Activated CD8-positive, alpha-beta memory T cell treated with anti-CD3 and anti-CD28 coated beads, Interleukin-2, amount 10 ng/mL, durations not matched to agents 7 days and 5 days (primary cell): ENCODE measurements around the gene LRRN4CL. TPM values are rescaled to one million over a fixed set of nuclear protein-coding genes. Genes with fewer than 3 reads are reported as not detected.
"Not testable (repeated sequence)": the region's sequence is repeated elsewhere in the genome, so short reads cannot be mapped to it uniquely, and the experiment has no call there.

ENCODE experiments used
- ATAC-seq: fragments of 150-1000 bp; cut with Tn5 transposase; one replicate; pipeline ENCODE4 v1.10.0; 2021; ENCODE audit warnings: moderate library complexity
- CTCF ChIA-PET: fragments of 350-600 bp; sonication (Branson Sonifier 250); formaldehyde crosslinking; loops from one replicate; lab custom pipeline; 2021; ENCODE audit warnings: antibody characterized with exemption; lab: Charles Lee
- DNase-seq: peaks from one replicate; pipeline ENCODE4 v3.0.0-alpha.2; 2020
- H3K27ac Mint-ChIP-seq: one replicate; pipeline ENCODE4 v1.8.0; 2021; ENCODE audit warnings: mild to moderate bottlenecking, mixed read lengths
- H3K27me3 Mint-ChIP-seq: one replicate; pipeline ENCODE4 v1.8.0; 2021; ENCODE audit warnings: mixed read lengths
- H3K36me3 Mint-ChIP-seq: one replicate; pipeline ENCODE4 v1.8.0; 2021; ENCODE audit warnings: mild to moderate bottlenecking, mixed read lengths
- H3K4me1 Mint-ChIP-seq: one replicate; pipeline ENCODE4 v1.8.0; 2021; ENCODE audit warnings: mixed read lengths
- H3K4me3 Mint-ChIP-seq: one replicate; pipeline ENCODE4 v1.8.0; 2021; ENCODE audit warnings: mild to moderate bottlenecking, moderate library complexity, mixed read lengths
- H3K9me3 Mint-ChIP-seq: one replicate; pipeline ENCODE4 v1.8.0; 2022; ENCODE audit warnings: low read depth, mixed read lengths
- total RNA-seq, 2 experiments: library from RNA; stranded (reverse); gene quantifications; one replicate each; pipeline ENCODE4 v1.2.3, GENCODE V29; 2021

Gene LRRN4CL
- total RNA-seq, 2 experiments from 2014 or later = 0.14 to 0.15 TPM

- H3K4me1 Mint-ChIP-seq = peaks cover 62% of the 10 kb centered on the region
- peaks cover 22% of the 10 kb centered on the region for H3K36me3 Mint-ChIP-seq
- H3K4me3 Mint-ChIP-seq = peak overlapping the region; percentile 94
- H3K27ac Mint-ChIP-seq = peak overlapping the region; percentile 99
- no peak for ATAC-seq
- peak; percentile 43 for DNase-seq
- H3K27me3 Mint-ChIP-seq = no peaks in the 10 kb centered on the region
- no peaks in the 10 kb centered on the region for H3K9me3 Mint-ChIP-seq
- CTCF ChIA-PET = interaction anchor here (1.0 to 1.7 kb wide), 9 partner anchors 14 to 284 kb away, joined by 3 to 10 read pairs (median 3); partner anchors contain the start of genes EML3, MTA2, TMEM179B and TUT1
Observed at GRCh38 chr11:62708392-62708791, 19.1 kb upstream of the LRRN4CL start.

GRCh38 chr11:62707277-62707861, 18.0 kb upstream of the LRRN4CL start, which contains the start of the genes BSCL2 and GNG3:
BSCL2 (minus strand) TSS chr11:62707424; CDS start chr11:62707195, 229 bp downstream.
GNG3 (plus strand) TSS chr11:62707676; CDS start chr11:62708296, 620 bp downstream.
- CTCF ChIA-PET = interaction anchor here (0.9 to 1.8 kb wide), 8 partner anchors 8 to 95 kb away, joined by 3 to 10 read pairs (median 3); partner anchors contain the start of genes EML3, TMEM179B and ZBTB3
- Mint-ChIP-seq H3K4me3 (peak within 1 kb of the TSS; percentile 94), H3K27ac (peak within 1 kb of the TSS; percentile 99), H3K9me3 (no peaks in the 10 kb centered on the region), H3K36me3 (peaks cover 18% of the 10 kb centered on the region), H3K4me1 (peaks cover 55% of the 10 kb centered on the region), H3K27me3 (no peaks in the 10 kb centered on the region)
- no peak for ATAC-seq
- DNase-seq = peak; percentile 44

- Mint-ChIP-seq H3K4me3 (peak overlapping the region; percentile 88), H3K36me3 (peaks cover 18% of the 10 kb centered on the region), H3K27ac (peak overlapping the region; percentile 73), H3K27me3 (no peaks in the 10 kb centered on the region), H3K9me3 (no peaks in the 10 kb centered on the region), H3K4me1 (peaks cover 54% of the 10 kb centered on the region)
- DNase-seq = no peak
- CTCF ChIA-PET = interaction anchor here (0.9 to 6.2 kb wide), 9 partner anchors 9 to 95 kb away, joined by 3 to 44 read pairs (median 4); partner anchors contain the start of genes LRRN4CL, TMEM179B and ZBTB3
- ATAC-seq = no peak
Observed at GRCh38 chr11:62706850-62707247, 17.5 kb upstream of the LRRN4CL start.

- DNase-seq (peak; percentile 96), ATAC-seq (peak; percentile 76)
- H3K4me3 Mint-ChIP-seq = peak overlapping the region; percentile 88
- no peaks in the 10 kb centered on the region for H3K27me3 Mint-ChIP-seq
- H3K27ac Mint-ChIP-seq = peak overlapping the region; percentile 74
- H3K36me3 Mint-ChIP-seq = peaks cover 20% of the 10 kb centered on the region
- peaks cover 51% of the 10 kb centered on the region for H3K4me1 Mint-ChIP-seq
- CTCF ChIA-PET = interaction anchor here (0.6 to 6.2 kb wide), 15 partner anchors 9 to 313 kb away, joined by 3 to 44 read pairs (median 4); partner anchors contain the start of genes C11orf98, CSKMT, LRRN4CL and SLC3A2
- no peaks in the 10 kb centered on the region for H3K9me3 Mint-ChIP-seq
Observed at GRCh38 chr11:62705880-62706849, 16.8 kb upstream of the LRRN4CL start.

GRCh38 chr11:62705413-62705812, 16.1 kb upstream of the LRRN4CL start:
- H3K27ac Mint-ChIP-seq = peak overlapping the region; percentile 74
- no peaks in the 10 kb centered on the region for H3K27me3 Mint-ChIP-seq
- CTCF ChIA-PET = interaction anchor here (0.8 to 6.2 kb wide), 10 partner anchors 10 to 312 kb away, joined by 3 to 44 read pairs (median 5); partner anchors contain the start of genes C11orf98, CSKMT, LRRN4CL and TMEM179B
- peaks cover 19% of the 10 kb centered on the region for H3K36me3 Mint-ChIP-seq
- no peak for DNase-seq
- peaks cover 47% of the 10 kb centered on the region for H3K4me1 Mint-ChIP-seq
- ATAC-seq = no peak
- H3K4me3 Mint-ChIP-seq = peak overlapping the region; percentile 88
- no peaks in the 10 kb centered on the region for H3K9me3 Mint-ChIP-seq

GRCh38 chr11:62703921-62704320, 14.6 kb upstream of the LRRN4CL start:
- CTCF ChIA-PET = interaction anchor here (1.1 to 6.2 kb wide), 3 partner anchors 12 to 279 kb away, joined by 3 to 44 read pairs (median 14); partner anchors contain the start of gene LRRN4CL
- H3K27ac Mint-ChIP-seq, ATAC-seq, H3K27me3 Mint-ChIP-seq, H3K4me3 Mint-ChIP-seq, H3K9me3 Mint-ChIP-seq, DNase-seq: not testable (repeated sequence)
- H3K36me3 Mint-ChIP-seq = peaks cover 15% of the 10 kb centered on the region
- peaks cover 40% of the 10 kb centered on the region for H3K4me1 Mint-ChIP-seq

GRCh38 chr11:62702246-62702645, 12.9 kb upstream of the LRRN4CL start:
- H3K27ac Mint-ChIP-seq = peak overlapping the region; percentile 16

GRCh38 chr11:62694455-62695167, 5.3 kb upstream of the LRRN4CL start:
- DNase-seq = peak; percentile 85
- Mint-ChIP-seq H3K4me3 (no peak overlapping the region), H3K9me3 (no peaks in the 10 kb centered on the region), H3K36me3 (peaks cover 6% of the 10 kb centered on the region), H3K4me1 (peaks cover 5% of the 10 kb centered on the region), H3K27ac (no peak overlapping the region), H3K27me3 (no peaks in the 10 kb centered on the region)
- CTCF ChIA-PET = interaction anchor here (0.6 to 5.5 kb wide), 46 partner anchors 9 to 313 kb away, joined by 3 to 44 read pairs (median 4); partner anchors contain the start of genes BSCL2, C11orf98, CSKMT and EEF1G
- ATAC-seq = peak; percentile 88

More at GRCh38 chr11:62702246-62702645, 12.9 kb upstream of the LRRN4CL start:
- ATAC-seq = no peak
- no peaks in the 10 kb centered on the region for H3K9me3 Mint-ChIP-seq
- no peak for DNase-seq
- no peaks in the 10 kb centered on the region for H3K27me3 Mint-ChIP-seq
- H3K36me3 Mint-ChIP-seq = peaks cover 15% of the 10 kb centered on the region
- CTCF ChIA-PET = interaction anchor here (0.7 to 6.2 kb wide), 4 partner anchors 10 to 1163 kb away, joined by 3 to 44 read pairs (median 8); partner anchors contain the start of gene LRRN4CL
- H3K4me1 Mint-ChIP-seq = peaks cover 25% of the 10 kb centered on the region
- H3K4me3 Mint-ChIP-seq = no peak overlapping the region

GRCh38 chr11:62693624-62694023, 4.3 kb upstream of the LRRN4CL start:
- not testable (repeated sequence) for H3K4me3 Mint-ChIP-seq, H3K27me3 Mint-ChIP-seq

GRCh38 chr11:62688491-62688890, 839 bp downstream of the LRRN4CL start:
- ATAC-seq (no peak), DNase-seq (no peak)
- H3K4me1 Mint-ChIP-seq = no peaks in the 10 kb centered on the region
- no peak overlapping the region for H3K4me3 Mint-ChIP-seq
- H3K9me3 Mint-ChIP-seq = no peaks in the 10 kb centered on the region
- H3K36me3 Mint-ChIP-seq = peaks cover 8% of the 10 kb centered on the region
- peaks cover 10% of the 10 kb centered on the region for H3K27me3 Mint-ChIP-seq
- H3K27ac Mint-ChIP-seq = no peak overlapping the region
- CTCF ChIA-PET = interaction anchor here (0.6 to 2.5 kb wide), 3 partner anchors 29 to 264 kb away, joined by 3 to 9 read pairs (median 3); no protein-coding TSS in a partner anchor

More at GRCh38 chr11:62693624-62694023, 4.3 kb upstream of the LRRN4CL start:
- not testable (repeated sequence) for H3K9me3 Mint-ChIP-seq, DNase-seq, H3K4me1 Mint-ChIP-seq, ATAC-seq, H3K36me3 Mint-ChIP-seq, H3K27ac Mint-ChIP-seq
- CTCF ChIA-PET = interaction anchor here (0.6 to 5.5 kb wide), 27 partner anchors 10 to 312 kb away, joined by 3 to 44 read pairs (median 5); partner anchors contain the start of genes C11orf98, CSKMT, EML3 and HNRNPUL2

- no peak overlapping the region for H3K4me3 Mint-ChIP-seq
- H3K9me3 Mint-ChIP-seq = no peaks in the 10 kb centered on the region
- H3K4me1 Mint-ChIP-seq = no peaks in the 10 kb centered on the region
- no peak overlapping the region for H3K27ac Mint-ChIP-seq
- CTCF ChIA-PET = interaction anchor here (0.6 to 2.5 kb wide), 2 partner anchors 29 to 263 kb away, joined by 3 to 9 read pairs; no protein-coding TSS in a partner anchor
- H3K36me3 Mint-ChIP-seq = peaks cover 5% of the 10 kb centered on the region
- DNase-seq (no peak), ATAC-seq (no peak)
- peaks cover 10% of the 10 kb centered on the region for H3K27me3 Mint-ChIP-seq
Observed at GRCh38 chr11:62687508-62688396, 1.6 kb downstream of the LRRN4CL start.
